Measurements from ENCODE around the gene UBQLNL.

Gene UBQLNL, protein sequence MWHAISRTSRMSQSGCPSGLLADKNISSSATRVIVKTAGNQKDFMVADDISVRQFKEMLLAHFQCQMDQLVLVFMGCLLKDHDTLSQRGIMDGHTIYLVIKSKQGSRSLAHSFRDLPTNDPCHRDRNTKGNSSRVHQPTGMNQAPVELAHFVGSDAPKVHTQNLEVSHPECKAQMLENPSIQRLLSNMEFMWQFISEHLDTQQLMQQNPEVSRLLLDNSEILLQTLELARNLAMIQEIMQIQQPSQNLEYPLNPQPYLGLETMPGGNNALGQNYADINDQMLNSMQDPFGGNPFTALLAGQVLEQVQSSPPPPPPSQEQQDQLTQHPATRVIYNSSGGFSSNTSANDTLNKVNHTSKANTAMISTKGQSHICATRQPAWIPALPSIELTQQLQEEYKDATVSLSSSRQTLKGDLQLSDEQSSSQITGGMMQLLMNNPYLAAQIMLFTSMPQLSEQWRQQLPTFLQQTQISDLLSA

DNA sequence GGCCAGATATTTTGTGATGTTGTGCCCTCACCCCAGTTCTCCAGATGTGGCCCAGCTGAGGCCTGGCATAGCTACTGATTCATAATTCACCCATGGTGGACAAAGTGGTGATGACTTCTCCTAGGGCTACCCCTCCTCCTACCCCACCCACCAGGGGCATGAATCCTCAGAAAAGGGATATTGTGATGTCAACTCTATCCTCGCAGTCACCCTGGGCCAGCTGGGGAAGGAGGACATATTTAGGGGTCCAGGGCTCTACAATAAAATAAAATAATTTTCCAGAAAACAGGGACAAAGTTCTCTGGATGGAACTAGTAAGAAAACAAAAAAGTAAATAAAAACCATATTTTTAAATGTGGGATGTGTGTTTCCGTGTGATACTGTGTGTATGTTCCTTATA, at the start of gene UBQLNL:
Gene UBQLNL (minus strand): TSS at position 101 of the 400 bp plus-strand sequence. CDS start 258 bp downstream, outside the sequence.
- DNase-seq, result no peak

GRCh38 chr11:5564259-5565019, 47.9 kb upstream of the UBQLNL start:
- no peak for DNase-seq

DNA sequence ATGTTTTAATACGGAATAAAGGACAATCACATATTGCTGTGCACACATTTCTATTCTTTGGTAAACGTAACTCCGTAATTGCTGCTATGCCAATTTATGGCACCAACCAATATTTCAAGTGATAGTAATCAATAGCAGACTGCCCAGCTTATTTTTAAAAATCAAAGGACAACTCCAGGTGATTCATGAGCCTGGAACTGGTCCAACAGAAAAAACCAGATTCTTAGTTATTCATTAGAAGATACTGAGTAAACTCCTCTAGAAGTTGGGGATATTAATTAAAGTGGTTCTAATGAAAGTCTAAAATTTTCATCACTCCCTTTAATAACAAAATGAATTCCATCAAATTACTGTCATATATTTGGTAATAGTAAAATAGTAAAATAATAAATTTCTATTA, 41.3 kb upstream of the UBQLNL start:
- no peak for DNase-seq

GRCh38 chr11:5556596-5557188, 40.2 kb upstream of the UBQLNL start:
- DNase-seq, result no peak

DNA sequence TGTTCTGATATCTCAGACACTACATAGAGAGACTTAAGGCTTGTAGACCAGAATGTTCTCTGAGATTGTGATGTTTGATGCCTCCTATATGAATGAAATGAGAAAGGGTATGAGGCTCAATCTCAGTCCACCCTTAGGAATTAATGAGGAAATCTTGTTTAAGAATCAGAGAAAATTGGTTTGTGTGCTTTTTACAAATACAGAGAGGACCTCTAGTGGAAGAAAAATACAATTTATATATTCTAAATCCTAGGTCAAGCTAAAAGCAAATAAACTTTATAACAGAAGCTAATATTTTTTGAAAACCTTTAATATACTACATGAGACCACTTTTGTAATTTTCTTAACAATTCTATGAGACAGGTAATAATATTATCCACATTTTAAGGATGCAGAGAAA, 36.8 kb upstream of the UBQLNL start:
- no peak for DNase-seq

- DNase-seq, result no peak
Measured at GRCh38 chr11:5550440-5551095, 34.1 kb upstream of the UBQLNL start.

DNA sequence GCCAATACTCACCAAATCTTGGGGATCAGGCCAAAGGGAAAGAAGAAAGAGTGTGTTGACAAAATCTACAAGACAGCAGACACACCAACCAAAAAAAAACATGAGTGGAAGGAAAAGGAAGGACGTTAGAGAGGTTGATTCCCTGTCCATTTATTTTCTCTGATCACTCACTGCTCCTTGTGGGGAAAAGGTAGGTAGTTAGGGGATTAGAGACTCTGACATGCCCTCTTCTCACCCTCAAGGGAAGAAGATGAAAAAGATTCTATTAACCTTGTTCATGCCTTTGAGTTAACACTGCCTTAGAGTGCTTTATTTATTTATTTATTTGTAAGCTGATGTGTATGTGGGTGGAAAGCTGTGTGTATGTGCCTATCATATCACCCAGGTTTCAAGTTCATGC, 31.9 kb upstream of the UBQLNL start, which contains the start of gene OR52H1:
Gene OR52H1 (minus strand): TSS at position 101 of the 400 bp plus-strand sequence. CDS start 3,035 bp downstream, outside the sequence.
- no peak for DNase-seq

GRCh38 chr11:5547982-5548381, 31.5 kb upstream of the UBQLNL start:
- no peak for DNase-seq

GRCh38 chr11:5546457-5546856, 30.0 kb upstream of the UBQLNL start:
- DNase-seq, result no peak

DNA sequence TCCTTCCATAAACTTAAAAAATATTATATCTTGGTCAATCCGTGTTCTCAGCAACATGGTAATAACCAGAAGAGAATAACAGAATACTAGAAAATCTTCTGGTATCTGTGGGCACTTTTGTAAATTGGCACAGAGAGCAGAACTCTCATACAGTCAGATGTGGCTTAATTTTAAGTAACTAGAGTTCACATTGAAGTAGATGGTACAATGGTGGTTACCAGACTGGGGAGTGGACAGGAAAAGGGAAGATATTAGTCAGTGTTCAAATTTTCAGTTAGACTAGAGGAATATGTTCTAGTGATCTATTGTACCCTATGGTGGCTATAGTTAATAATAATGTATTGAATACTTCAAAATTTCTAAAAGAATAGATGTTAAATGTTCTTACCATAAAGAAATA, 24.9 kb upstream of the UBQLNL start:
- DNase-seq, result no peak

DNA sequence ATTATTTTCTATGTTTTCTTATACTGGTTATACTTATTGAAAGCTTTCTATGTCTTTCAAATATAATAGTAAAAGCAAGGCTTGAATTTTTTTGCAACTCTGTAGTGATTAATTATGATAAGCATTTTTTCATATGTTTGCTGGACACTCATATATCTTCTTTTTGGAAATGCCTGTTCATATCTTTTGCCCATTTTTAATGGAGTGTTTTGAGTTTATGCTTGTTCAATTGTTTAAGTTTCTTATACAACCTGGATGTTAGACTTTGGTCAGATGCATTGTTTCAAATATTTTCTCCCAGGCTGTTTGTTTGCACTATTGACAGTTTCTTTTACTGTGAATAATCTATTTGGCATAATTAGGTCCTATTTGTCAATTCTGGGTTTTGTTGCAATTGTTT, 20.0 kb upstream of the UBQLNL start:
- no peak for DNase-seq

GRCh38 chr11:5534046-5534445, 17.5 kb upstream of the UBQLNL start:
- no peak for DNase-seq

DNA sequence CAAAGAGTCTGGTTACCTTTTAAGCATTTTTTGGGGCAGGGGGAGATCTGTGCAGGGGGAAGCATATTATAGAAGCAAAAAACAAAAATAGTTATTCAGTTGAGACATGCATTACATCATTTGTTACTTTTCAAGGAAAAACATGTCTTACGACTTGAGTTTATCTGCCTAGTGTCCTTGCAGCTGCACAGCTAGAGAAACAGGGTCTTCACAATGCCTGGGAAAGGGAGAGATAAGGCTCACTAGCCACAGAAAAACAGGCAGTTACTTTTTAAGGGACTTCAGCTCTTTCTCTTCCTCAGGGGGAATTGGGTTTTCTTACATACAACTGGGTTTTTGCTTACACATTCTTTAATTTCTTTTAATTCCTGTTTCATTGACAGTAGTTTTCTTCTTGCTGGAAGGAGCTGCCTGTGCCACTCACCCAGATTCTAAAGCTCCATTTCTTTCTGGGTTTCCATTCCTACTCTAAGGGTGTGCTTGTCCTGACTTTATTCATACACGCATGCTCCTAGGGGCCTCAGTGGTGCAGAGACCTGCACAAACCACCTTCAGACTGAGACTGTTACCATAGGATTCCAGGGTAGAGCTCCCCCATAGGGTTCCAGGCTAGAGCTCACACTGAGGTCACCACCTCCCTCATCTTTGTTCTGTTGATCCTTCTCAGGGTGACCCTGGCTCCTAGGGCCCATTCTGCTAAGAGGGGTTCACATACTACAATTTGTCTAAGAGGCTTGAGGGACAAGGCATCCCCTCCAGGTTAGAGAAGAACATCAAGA, 14.7 kb upstream of the UBQLNL start:
- no peak for DNase-seq

DNA sequence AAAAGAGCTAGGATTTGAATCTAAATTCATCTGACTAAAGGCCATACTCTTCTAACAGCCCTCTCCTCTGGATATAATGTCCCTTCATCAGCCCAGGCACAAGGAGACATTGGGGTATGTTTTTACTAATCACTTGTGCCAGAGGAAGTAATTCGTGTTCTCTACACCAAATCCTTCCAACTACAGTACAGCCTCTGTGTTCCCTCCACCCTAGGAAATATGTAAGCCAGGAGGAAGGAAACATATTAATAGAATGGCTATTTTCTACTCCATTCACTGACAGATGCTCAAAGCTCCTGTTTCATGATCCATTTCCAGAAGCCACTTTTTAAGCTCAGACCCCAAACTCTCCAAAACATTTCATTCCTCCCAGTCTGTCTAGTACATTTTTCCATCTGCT, 12.0 kb upstream of the UBQLNL start:
- no peak for DNase-seq

DNA sequence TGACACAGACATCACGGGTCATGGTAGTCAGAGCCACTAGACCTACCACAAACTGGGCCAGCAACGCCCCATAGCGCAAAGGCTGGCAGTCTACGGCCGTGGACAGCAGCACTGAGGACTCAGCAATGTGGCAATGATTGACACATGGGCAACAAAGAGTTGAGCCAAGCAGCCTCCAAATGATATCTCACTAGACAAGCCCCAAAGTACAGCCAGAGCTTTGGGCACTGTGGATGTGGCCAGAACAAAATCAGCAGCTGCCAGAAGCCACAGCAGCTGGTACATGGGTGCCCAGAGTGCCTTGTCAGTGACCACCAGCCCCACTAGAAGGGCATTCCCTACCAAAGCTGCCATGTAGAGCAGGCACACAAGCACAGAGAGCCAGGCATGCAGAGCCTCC, 11.2 kb upstream of the UBQLNL start:
- DNase-seq, result no peak

GRCh38 chr11:5524756-5525155, 8.3 kb upstream of the UBQLNL start:
- no peak for DNase-seq

DNA sequence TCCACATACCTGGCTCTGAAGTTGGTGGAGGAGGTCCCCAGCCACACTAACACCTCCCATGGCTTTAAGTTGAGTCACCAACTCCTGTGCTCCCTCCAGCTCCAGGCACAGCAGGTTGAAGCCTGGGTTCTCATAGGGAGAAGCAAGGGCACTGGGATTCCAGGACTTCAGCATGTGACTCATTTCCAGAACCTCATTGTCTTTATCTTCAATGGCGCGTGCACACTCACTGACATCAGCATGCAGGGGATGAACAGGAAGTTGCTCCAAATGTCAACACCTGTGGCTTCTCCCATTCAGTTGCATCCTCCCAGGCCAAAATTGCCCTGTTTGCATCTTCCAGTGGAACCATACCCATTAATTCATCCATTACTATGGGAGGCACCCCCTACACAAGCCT, 5.8 kb upstream of the UBQLNL start:
- DNase-seq, result no peak

- DNase-seq, result no peak
Measured at GRCh38 chr11:5521540-5521939, 5.0 kb upstream of the UBQLNL start.

- DNase-seq, result no peak
Measured at GRCh38 chr11:5514841-5515240, 1.7 kb downstream of the UBQLNL start.

- no peak for DNase-seq
Measured at GRCh38 chr11:5509803-5510202, 6.7 kb downstream of the UBQLNL start, which contains the start of gene UBQLN3. UBQLN3 (minus strand) TSS chr11:5509957; CDS start chr11:5509558, 399 bp downstream.

DNA sequence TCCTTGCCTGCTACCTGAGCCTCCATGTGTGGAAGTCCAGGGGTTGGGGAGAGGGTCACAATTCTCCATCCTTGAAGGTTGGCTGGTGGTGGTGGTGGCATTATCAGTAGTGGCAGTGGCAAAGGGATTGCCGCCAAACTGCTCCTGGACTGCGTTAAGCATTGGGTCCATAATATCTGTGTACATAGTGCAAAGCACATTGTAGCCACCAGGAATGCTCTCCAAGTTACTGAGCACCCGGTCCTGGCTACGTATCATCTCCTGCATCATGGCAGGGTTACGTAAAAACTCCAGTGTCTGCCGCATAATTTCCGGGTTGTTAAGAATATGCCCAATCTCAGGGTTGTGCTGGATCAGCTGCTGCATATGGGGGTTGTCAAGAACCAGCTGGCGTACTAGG, 7.9 kb downstream of the UBQLNL start:
- no peak for DNase-seq

- no peak for DNase-seq
Measured at GRCh38 chr11:5507933-5508305, 8.6 kb downstream of the UBQLNL start.
